K562 (cell line): ENCODE data around the gene NFS1. TPM values are rescaled to one million over a fixed set of nuclear protein-coding genes. Genes with fewer than 3 reads are reported as not detected.

Experiments used
- CTCFL ChIP-seq: IDR thresholded peaks from 2 replicates; pipeline ENCODE4 v1.6.1; 2011; ENCODE audit warnings: borderline replicate concordance, low read depth, mild to moderate bottlenecking, moderate library complexity, low read length; ENCODE audit not compliant: insufficient read depth, poor library complexity, severe bottlenecking
- ERF ChIP-seq: fragments of 450-650 bp; formaldehyde crosslinking; IDR thresholded peaks from 2 replicates; pipeline ENCODE4 v1.4.0; 2020; ENCODE audit warnings: mild to moderate bottlenecking, mixed read lengths
- FOXA3 ChIP-seq, 2 experiments: fragments of 450-650 bp in 1 of 2; sonication (generic) in 1 of 2; formaldehyde crosslinking; IDR thresholded peaks in 1 of 2; conservative IDR thresholded peaks in 1 of 2; 2 replicates each; pipeline versions ENCODE4 v1.4.0 to v1.8.0; 2020 to 2022; ENCODE audit warnings: mild to moderate bottlenecking in 2 of 2, missing genetic modification reagents in 1 of 2
- GMEB1 ChIP-seq: fragments of 250-450 bp; sonication (Bioruptor Pico); IDR thresholded peaks from 2 replicates; pipeline ENCODE4 v1.4.0; 2020; ENCODE audit warnings: mild to moderate bottlenecking
- HCFC1 ChIP-seq: IDR thresholded peaks from 2 replicates; pipeline ENCODE4 v1.6.1; 2012; ENCODE audit warnings: low read depth, low read length, improper control_type of control experiment
- MAFK ChIP-seq: IDR thresholded peaks from 2 replicates; pipeline ENCODE4 v1.6.1; 2011; ENCODE audit warnings: low read length, improper control_type of control experiment
- MCM2 ChIP-seq: fragments of 450-650 bp; IDR thresholded peaks from 2 replicates; pipeline ENCODE4 v1.6.1; 2017; ENCODE audit warnings: low read depth, mild to moderate bottlenecking
- MITF ChIP-seq: IDR thresholded peaks from 2 replicates; pipeline ENCODE4 v1.6.1; 2014; ENCODE audit warnings: antibody characterized with exemption
- RAD51 ChIP-seq: fragments of 450-650 bp; IDR thresholded peaks from 2 replicates; pipeline ENCODE4 v1.7.1; 2016; ENCODE audit warnings: low read depth, mild to moderate bottlenecking, borderline replicate concordance
- RBM14 ChIP-seq: fragments of 200-400 bp; formaldehyde crosslinking; IDR thresholded peaks from 2 replicates; pipeline ENCODE4 v1.6.1; 2018; ENCODE audit warnings: low read depth, mild to moderate bottlenecking, low read length, moderate library complexity, borderline replicate concordance; ENCODE audit not compliant: insufficient read depth
- RNF219 ChIP-seq: fragments of 250-450 bp; sonication (Bioruptor Pico); IDR thresholded peaks from 2 replicates; pipeline ENCODE4 v1.5.0; 2022; ENCODE audit warnings: mild to moderate bottlenecking
- SRSF9 ChIP-seq: fragments of 200-400 bp; formaldehyde crosslinking; IDR thresholded peaks from 2 replicates; pipeline ENCODE4 v1.6.1; 2017; ENCODE audit warnings: low read depth, low read length, borderline replicate concordance
- U2AF2 ChIP-seq: fragments of 200-400 bp; formaldehyde crosslinking; optimal IDR thresholded peaks from 2 replicates; pipeline ENCODE3; 2017; ENCODE audit warnings: low read depth, mild to moderate bottlenecking, low read length
- ZNF280A ChIP-seq: fragments of 450-650 bp; IDR thresholded peaks from 2 replicates; pipeline ENCODE4 v1.6.1; 2018; ENCODE audit warnings: mild to moderate bottlenecking, low read depth; ENCODE audit not compliant: partially characterized antibody
- ZNF584 ChIP-seq: fragments of 200-800 bp; sonication (Bioruptor generic); IDR thresholded peaks from 2 replicates; pipeline ENCODE4 v1.6.1; 2016; ENCODE audit warnings: low read depth, mild to moderate bottlenecking, missing genetic modification characterization, missing compliant biosample characterization
- polyA plus RNA-seq, 8 experiments: library from polyadenylated mRNA; depleted of rRNA in 4 of 8; stranded (reverse) in 5 of 8; unstranded in 3 of 8; fragments of >200 nt; fragmentation: Nextera tagmentation in 2 of 8; fragmentation: Illumina TruSeq in 1 of 8; extraction: Ambion mirVana in 2 of 8; extraction: Trizol in 1 of 8; gene quantifications; 2 replicates each; pipeline versions ENCODE4 v1.2.1 to v1.2.3, GENCODE V29; 2011 to 2014; ENCODE audit warnings: inconsistent platforms in 1 of 8, missing spikeins in 1 of 8
- total RNA-seq, 7 experiments: library from RNA; depleted of rRNA in 6 of 7; stranded (reverse); fragments of >200 nt in 6 of 7; fragmentation: Illumina TruSeq in 2 of 7; extraction: Trizol in 2 of 7; gene quantifications; 2 replicates each; pipeline versions ENCODE4 v1.2.1 to v1.2.3, GENCODE V29; 2011 to 2021; ENCODE audit warnings: low replicate concordance in 1 of 7

The NFS1 gene
- total and polyA plus RNA-seq, 9 of the 15 experiments (the other 6 are each of a cell fraction or from before 2014, with no cell fraction given), result 11.5 to 84.8 (median 47.1) TPM

GRCh38 chr20:35664466-35665206 lies 34.5 kb downstream of the NFS1 start, which contains the start of the genes CPNE1 and RBM12 (continued):
- no peak for TF ChIP-seq ZNF584 (CRISPR knock-in tag)
- no peak for TF ChIP-seq MITF
- TF ChIP-seq RBM14, result no peak
- no peak for TF ChIP-seq ZNF280A
- TF ChIP-seq U2AF2, result no peak
- no peak for TF ChIP-seq ERF (CRISPR knock-in tag)
- TF ChIP-seq RAD51, result no peak
- no peak for TF ChIP-seq SRSF9
- TF ChIP-seq RNF219 (CRISPR knock-in tag), result no peak
- no peak for TF ChIP-seq MCM2
- TF ChIP-seq MAFK, result no peak
- TF ChIP-seq FOXA3 (CRISPR knock-in tag; conservative IDR thresholded peaks at IDR 0.05 in 1 of 2, IDR thresholded peaks at IDR 0.05 in 1 of 2), result no peak
- peak; percentile 52 for TF ChIP-seq HCFC1
- TF ChIP-seq CTCFL, result peak; percentile 1
- TF ChIP-seq GMEB1 (CRISPR knock-in tag), result peak; percentile 91
